ENCODE data around the gene PLD4.

The PLD4 gene

GRCh38 chr14:104891121-104891551 lies 33.5 kb upstream of the PLD4 start:
- no peaks in the 10 kb centered on the region for H3K4me1 Mint-ChIP-seq (ENCODE audit: low read depth in 2 of 2)
- H3K4me3 Mint-ChIP-seq = no peak overlapping the region
- ATAC-seq (replicated peaks) = no peak
- no peaks in the 10 kb centered on the region for H3K27me3 Mint-ChIP-seq
- no peaks in the 10 kb centered on the region for H3K9me3 Mint-ChIP-seq
- no peak overlapping the region for H3K27ac Mint-ChIP-seq
- DNase-seq = no peak
- H3K36me3 Mint-ChIP-seq (ENCODE audit: insufficient read depth) = peaks cover 3% of the 10 kb centered on the region

GRCh38 chr14:104891664-104892530 lies 32.8 kb upstream of the PLD4 start:
- DNase-seq (no peak), ATAC-seq (replicated peaks) (no peak)
- Mint-ChIP-seq H3K4me1 (ENCODE audit: low read depth in 2 of 2) (no peaks in the 10 kb centered on the region), H3K27ac (no peak overlapping the region), H3K9me3 (no peaks in the 10 kb centered on the region), H3K36me3 (ENCODE audit: insufficient read depth) (peaks cover 3% of the 10 kb centered on the region), H3K27me3 (no peaks in the 10 kb centered on the region), H3K4me3 (no peak overlapping the region)

GRCh38 chr14:104892531-104893434 lies 31.9 kb upstream of the PLD4 start:
- peaks cover 8% of the 10 kb centered on the region for H3K36me3 Mint-ChIP-seq (ENCODE audit: insufficient read depth)
- H3K9me3 Mint-ChIP-seq = no peaks in the 10 kb centered on the region
- DNase-seq (no peak), ATAC-seq (replicated peaks) (no peak)
- H3K4me3 Mint-ChIP-seq = no peak overlapping the region
- H3K27ac Mint-ChIP-seq = no peak overlapping the region
- H3K27me3 Mint-ChIP-seq = no peaks in the 10 kb centered on the region
- no peaks in the 10 kb centered on the region for H3K4me1 Mint-ChIP-seq (ENCODE audit: low read depth in 2 of 2)

GRCh38 chr14:104893435-104894207 lies 31.1 kb upstream of the PLD4 start:
- Mint-ChIP-seq H3K4me3 (no peak overlapping the region), H3K27me3 (peaks cover 0 to 3% of the 10 kb centered on the region in 2 donors), H3K4me1 (ENCODE audit: low read depth in 2 of 2) (no peaks in the 10 kb centered on the region), H3K27ac (no peak overlapping the region), H3K9me3 (no peaks in the 10 kb centered on the region), H3K36me3 (ENCODE audit: insufficient read depth) (peaks cover 8% of the 10 kb centered on the region)
- no peak for DNase-seq
- ATAC-seq (replicated peaks) = no peak

GRCh38 chr14:104894331-104895206 lies 30.1 kb upstream of the PLD4 start:
- Mint-ChIP-seq H3K36me3 (ENCODE audit: insufficient read depth) (peaks cover 8% of the 10 kb centered on the region), H3K4me1 (ENCODE audit: low read depth in 2 of 2) (no peaks in the 10 kb centered on the region), H3K27ac (peak overlapping the region in 1 of 2 donors; percentile 75), H3K9me3 (no peaks in the 10 kb centered on the region), H3K27me3 (peaks cover 0 to 6% of the 10 kb centered on the region in 2 donors), H3K4me3 (no peak overlapping the region)
- no peak for ATAC-seq (replicated peaks)
- DNase-seq = no peak

- Mint-ChIP-seq H3K4me1 (ENCODE audit: low read depth in 2 of 2) (no peaks in the 10 kb centered on the region), H3K4me3 (no peak overlapping the region), H3K36me3 (ENCODE audit: insufficient read depth) (peaks cover 8% of the 10 kb centered on the region), H3K9me3 (no peaks in the 10 kb centered on the region), H3K27ac (peak overlapping the region in 1 of 2 donors; percentile 75), H3K27me3 (peaks cover 0 to 6% of the 10 kb centered on the region in 2 donors)
- no peak for ATAC-seq (replicated peaks)
- no peak for DNase-seq
Measured at GRCh38 chr14:104895207-104895785, 29.4 kb upstream of the PLD4 start.

GRCh38 chr14:104895786-104896661 lies 28.7 kb upstream of the PLD4 start:
- H3K27me3 Mint-ChIP-seq = peaks cover 0 to 6% of the 10 kb centered on the region in 2 donors
- no peak overlapping the region for H3K27ac Mint-ChIP-seq
- no peak overlapping the region for H3K4me3 Mint-ChIP-seq
- DNase-seq (no peak), ATAC-seq (replicated peaks) (no peak)
- peaks cover 5% of the 10 kb centered on the region for H3K36me3 Mint-ChIP-seq (ENCODE audit: insufficient read depth)
- no peaks in the 10 kb centered on the region for H3K9me3 Mint-ChIP-seq
- H3K4me1 Mint-ChIP-seq (ENCODE audit: low read depth in 2 of 2) = peaks cover 0 to 1% of the 10 kb centered on the region in 2 donors

GRCh38 chr14:104897330-104898194 lies 27.1 kb upstream of the PLD4 start:
- H3K9me3 Mint-ChIP-seq = no peaks in the 10 kb centered on the region
- no peak overlapping the region for H3K4me3 Mint-ChIP-seq
- H3K27ac Mint-ChIP-seq = no peak overlapping the region
- peaks cover 0 to 3% of the 10 kb centered on the region in 2 donors for H3K4me1 Mint-ChIP-seq (ENCODE audit: low read depth in 2 of 2)
- ATAC-seq (replicated peaks) = no peak
- DNase-seq = no peak
- peaks cover 0 to 6% of the 10 kb centered on the region in 2 donors for H3K27me3 Mint-ChIP-seq
- H3K36me3 Mint-ChIP-seq (ENCODE audit: insufficient read depth) = peaks cover 5% of the 10 kb centered on the region

- Mint-ChIP-seq H3K27me3 (peaks cover 2 to 9% of the 10 kb centered on the region in 2 donors), H3K36me3 (ENCODE audit: insufficient read depth) (peaks cover 5% of the 10 kb centered on the region), H3K27ac (no peak overlapping the region), H3K9me3 (no peaks in the 10 kb centered on the region), H3K4me3 (no peak overlapping the region), H3K4me1 (ENCODE audit: low read depth in 2 of 2) (peaks cover 0 to 3% of the 10 kb centered on the region in 2 donors)
- DNase-seq (no peak), ATAC-seq (replicated peaks) (no peak)
Measured at GRCh38 chr14:104898195-104898558, 26.5 kb upstream of the PLD4 start.

GRCh38 chr14:104898870-104899510 lies 25.7 kb upstream of the PLD4 start:
- Mint-ChIP-seq H3K4me3 (no peak overlapping the region), H3K9me3 (no peaks in the 10 kb centered on the region), H3K36me3 (ENCODE audit: insufficient read depth) (peaks cover 5% of the 10 kb centered on the region), H3K27ac (no peak overlapping the region), H3K4me1 (ENCODE audit: low read depth in 2 of 2) (peaks cover 0 to 3% of the 10 kb centered on the region in 2 donors), H3K27me3 (peaks cover 10 to 18% of the 10 kb centered on the region in 2 donors)
- ATAC-seq (replicated peaks) (no peak), DNase-seq (no peak)
